ENCODE data around the gene RAPGEF3.

RAPGEF3 gene

GRCh38 chr12:47790676-47791350 lies 32.1 kb upstream of the RAPGEF3 start:
- no peak for DNase-seq

- DNase-seq, result no peak
Measured at GRCh38 chr12:47789712-47790489, 31.2 kb upstream of the RAPGEF3 start.

GRCh38 chr12:47789141-47789540 lies 30.5 kb upstream of the RAPGEF3 start:
- no peak for DNase-seq

GRCh38 chr12:47787596-47788319 lies 29.1 kb upstream of the RAPGEF3 start:
- no peak for DNase-seq

- no peak for DNase-seq
Measured at GRCh38 chr12:47786662-47787280, 28.1 kb upstream of the RAPGEF3 start.

GRCh38 chr12:47785887-47786661 lies 27.4 kb upstream of the RAPGEF3 start:
- DNase-seq, result no peak

- no peak for DNase-seq
Measured at GRCh38 chr12:47785036-47785886, 26.6 kb upstream of the RAPGEF3 start.

- DNase-seq, result no peak
Measured at GRCh38 chr12:47783821-47784819, 25.4 kb upstream of the RAPGEF3 start.

GRCh38 chr12:47783024-47783755 lies 24.5 kb upstream of the RAPGEF3 start:
- DNase-seq, result no peak

- DNase-seq, result no peak
Measured at GRCh38 chr12:47782372-47782770, 23.7 kb upstream of the RAPGEF3 start.

- DNase-seq, result no peak
Measured at GRCh38 chr12:47781479-47782371, 23.0 kb upstream of the RAPGEF3 start.

GRCh38 chr12:47779943-47780504 lies 21.3 kb upstream of the RAPGEF3 start:
- DNase-seq, result no peak

- peak; percentile 99 for DNase-seq
Measured at GRCh38 chr12:47779301-47779942, 20.7 kb upstream of the RAPGEF3 start.

- DNase-seq, result no peak
Measured at GRCh38 chr12:47778881-47779280, 20.2 kb upstream of the RAPGEF3 start.

GRCh38 chr12:47777741-47778558 lies 19.3 kb upstream of the RAPGEF3 start:
- DNase-seq, result no peak

- no peak for DNase-seq
Measured at GRCh38 chr12:47777151-47777550, 18.5 kb upstream of the RAPGEF3 start.

Measured in islet precursor cell (in vitro differentiated cells).